OCI-LY3 (cell line): ENCODE data around the gene SMPX.

Source experiments
- CTCF ChIP-seq: fragments of 200-600, 300-600 bp; sonication (generic); IDR thresholded peaks from 2 replicates; pipeline ENCODE4 v1.5.1; 2014; ENCODE audit warnings: antibody characterized with exemption, low read length, low read depth
- EZH2phosphoT487 ChIP-seq: fragments of 200-600 bp; shearing (Covaris generic); IDR thresholded peaks from 2 replicates; pipeline ENCODE4 v1.6.1; 2018; ENCODE audit warnings: antibody characterized with exemption, mixed run types, low read depth

DNA sequence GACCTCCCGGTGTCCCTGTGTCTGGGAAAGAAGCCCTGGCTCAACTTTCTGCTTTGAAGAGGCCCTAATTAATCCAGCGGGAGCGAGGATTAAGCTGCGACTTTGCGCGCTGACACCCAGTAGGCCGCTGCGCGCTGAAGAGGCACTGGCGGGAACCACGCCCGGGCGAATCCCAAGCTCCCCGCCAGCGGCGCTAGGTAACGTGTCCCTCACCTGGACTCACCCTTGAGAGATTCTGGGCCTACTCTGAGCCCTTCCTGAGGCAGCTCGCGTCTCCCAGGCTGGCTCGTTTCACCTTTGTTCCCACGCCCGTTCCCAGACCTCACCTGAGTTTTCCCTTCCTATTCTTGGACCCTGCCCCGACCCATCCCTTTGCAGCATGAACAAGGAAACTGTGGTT lies 99.2 kb downstream of the SMPX start:
- TF ChIP-seq CTCF (no peak), EZH2phosphoT487 (no peak)
